NCI-H82 (cell line): Measurements from ENCODE around the gene UNC5B.

Experiments
- DNase-seq: peaks from one replicate; lab custom pipeline; 2025; lab: John Stamatoyannopoulos, UW

The UNC5B gene

DNA sequence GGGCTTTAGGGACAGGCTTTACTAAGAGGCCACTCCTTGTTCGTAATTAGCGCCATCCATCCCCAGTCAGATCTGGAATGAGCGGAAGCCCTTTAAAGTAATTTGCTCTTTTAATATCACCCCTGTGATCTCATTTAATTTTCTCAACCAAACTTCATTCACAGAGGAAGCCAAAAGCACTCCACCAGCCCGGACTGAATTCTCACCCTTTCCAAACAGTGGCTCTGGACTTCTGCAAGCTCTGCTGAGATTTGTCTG, 43.1 kb downstream of the UNC5B start:
- no peak for DNase-seq

- DNase-seq: no peak
Observed at GRCh38 chr10:71255808-71256660, 43.7 kb downstream of the UNC5B start.

DNA sequence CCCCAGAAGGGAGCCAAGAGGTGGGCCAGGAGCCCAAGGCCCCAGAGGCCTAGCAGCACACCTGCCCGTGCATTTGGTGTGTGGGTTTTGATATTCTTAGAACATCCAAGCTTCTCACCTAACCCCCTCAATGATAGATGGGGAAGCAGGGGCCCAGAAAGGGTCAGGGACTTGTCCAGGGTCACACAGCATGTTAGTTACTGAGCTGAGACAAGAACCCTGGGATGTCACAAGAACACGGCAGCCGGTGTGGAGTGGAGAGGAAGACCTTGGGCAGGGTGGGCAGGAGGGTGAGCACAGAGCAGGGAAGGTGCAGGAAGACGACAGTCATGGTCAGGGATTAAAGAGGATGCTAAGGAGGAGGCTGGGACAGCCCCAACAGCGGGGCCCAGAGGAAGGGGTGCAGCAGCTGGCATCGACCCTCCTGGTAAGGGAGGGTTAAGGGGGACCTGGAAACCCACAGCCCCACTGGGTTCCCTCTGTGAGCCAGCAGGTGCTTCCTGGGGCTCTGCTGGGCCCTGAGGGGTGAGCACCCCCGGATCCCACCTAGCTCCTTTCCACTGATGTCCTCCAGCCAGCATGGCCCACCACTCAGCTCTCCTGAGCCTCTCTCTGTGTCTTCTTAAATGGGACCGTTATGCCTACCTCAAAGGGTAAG, 44.4 kb downstream of the UNC5B start:
- DNase-seq: no peak

DNA sequence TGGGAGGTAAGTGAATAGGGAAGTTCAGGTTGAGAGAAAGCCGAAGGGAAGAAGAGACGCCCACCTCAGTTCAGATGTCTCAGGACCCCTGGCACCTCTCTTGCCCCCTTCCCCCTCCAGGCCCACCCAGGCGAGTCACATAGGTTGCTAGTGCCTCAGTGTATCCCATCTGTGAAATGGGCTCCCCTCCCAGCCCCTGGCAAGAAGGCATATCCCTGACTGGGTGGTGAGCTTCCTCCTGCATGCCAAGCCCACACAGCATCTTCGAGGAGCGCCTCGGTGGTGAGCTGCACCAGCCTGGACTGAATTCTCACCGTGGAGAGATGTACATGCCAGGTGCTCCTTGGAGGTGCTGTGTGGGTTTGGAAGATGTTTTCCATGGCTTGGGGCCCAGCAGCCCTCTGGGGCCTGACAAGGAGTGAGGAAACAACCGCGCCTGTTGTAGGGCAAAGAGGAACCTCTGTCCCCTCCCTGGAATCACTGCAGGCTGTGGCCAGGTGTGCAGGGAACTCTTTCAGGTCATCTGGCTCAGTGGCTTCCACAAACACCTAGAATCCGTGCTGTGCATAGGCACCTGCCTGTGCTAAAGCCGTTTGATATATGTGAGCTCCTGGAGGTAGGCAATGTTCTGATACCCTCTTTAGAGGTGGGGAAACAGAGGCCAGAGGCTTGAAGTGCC, 45.1 kb downstream of the UNC5B start:
- no peak for DNase-seq

- DNase-seq: no peak
Observed at GRCh38 chr10:71258046-71258445, 45.7 kb downstream of the UNC5B start.

DNA sequence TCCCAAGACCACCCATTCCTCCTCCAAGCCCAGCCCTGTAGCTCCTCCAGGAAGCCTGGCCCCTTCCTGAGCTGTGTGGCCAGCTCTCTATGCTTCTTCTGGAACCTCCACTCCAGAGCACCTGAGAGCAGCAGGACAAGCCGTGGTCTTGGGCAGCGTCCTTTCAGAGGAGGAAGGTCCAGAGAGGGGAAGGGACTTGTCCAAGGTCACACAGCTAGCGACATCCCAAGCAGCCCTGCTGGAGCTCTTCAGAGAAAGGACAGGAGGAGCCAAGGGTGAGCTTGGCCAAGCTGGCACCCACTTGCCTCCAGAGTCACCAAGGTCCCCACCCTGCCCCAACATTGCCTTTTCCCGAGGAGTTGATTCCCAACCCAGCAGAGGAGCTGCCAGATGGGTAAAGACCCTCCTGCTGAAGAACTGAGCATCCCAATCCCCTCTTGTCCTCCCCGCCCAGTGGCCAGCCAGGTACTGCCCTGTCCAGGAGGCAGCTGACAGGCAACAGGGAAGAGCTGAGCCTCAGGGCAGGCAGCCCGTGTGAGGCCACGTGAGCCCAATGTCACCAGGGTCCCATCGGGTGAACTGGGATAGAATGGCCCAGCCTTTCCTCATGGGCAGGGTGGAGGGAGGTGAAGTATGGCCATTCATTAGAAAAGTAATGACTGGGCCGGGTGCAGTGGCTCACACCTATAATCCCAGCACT, 46.2 kb downstream of the UNC5B start:
- DNase-seq: no peak

DNA sequence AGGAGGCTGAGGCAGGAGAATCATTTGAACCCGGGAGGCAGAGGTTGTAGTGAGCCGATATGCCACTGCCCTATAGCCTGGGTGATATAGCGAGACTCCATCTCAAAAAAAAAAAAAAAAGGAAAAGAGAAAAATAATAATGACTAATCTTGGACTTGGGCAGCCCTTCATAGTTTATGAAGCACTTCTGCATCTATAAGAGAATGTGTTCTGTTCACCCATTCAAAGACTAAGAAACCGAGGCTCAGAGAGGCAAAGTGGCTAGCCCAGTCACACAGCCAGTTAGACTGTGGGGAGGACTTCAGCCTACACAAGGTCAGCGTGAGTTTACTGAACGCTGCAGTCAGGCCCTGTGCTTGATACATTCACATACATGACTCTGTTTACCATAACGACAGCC, 46.9 kb downstream of the UNC5B start:
- no peak for DNase-seq

DNA sequence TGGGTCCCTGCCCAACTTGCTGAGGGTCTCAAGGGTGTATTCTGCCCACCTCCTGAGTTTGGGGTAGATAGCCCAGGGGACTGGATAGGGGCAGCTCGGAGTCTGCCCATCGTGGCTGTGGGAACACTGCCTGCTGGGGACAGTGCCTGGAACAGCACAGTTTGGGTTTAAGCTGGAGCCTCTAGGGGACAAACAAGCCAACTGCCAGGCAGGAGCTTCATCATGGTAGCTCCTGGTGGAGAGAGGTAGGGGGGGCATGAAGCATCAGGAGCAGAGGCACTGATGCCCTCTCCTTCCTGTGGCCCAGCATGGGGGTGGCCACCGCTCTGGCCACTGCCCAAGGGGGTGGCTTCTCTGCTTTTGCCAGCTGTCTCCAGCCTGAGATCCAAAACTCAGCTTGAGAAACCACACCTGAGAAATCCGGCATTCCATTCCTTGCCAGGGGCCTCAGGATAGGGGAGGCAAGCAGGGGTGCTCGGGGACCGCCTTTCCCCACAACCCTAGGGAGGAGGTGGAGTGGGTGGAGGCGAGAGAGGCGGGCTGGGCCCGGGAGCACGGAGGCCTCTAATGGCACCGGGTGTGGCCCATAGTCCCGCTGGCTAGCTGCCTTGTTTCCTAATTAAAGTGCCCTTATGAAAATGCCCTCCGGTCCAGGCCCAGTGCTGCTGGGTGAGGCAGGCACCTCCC, 47.6 kb downstream of the UNC5B start:
- peak; percentile 17 for DNase-seq

DNA sequence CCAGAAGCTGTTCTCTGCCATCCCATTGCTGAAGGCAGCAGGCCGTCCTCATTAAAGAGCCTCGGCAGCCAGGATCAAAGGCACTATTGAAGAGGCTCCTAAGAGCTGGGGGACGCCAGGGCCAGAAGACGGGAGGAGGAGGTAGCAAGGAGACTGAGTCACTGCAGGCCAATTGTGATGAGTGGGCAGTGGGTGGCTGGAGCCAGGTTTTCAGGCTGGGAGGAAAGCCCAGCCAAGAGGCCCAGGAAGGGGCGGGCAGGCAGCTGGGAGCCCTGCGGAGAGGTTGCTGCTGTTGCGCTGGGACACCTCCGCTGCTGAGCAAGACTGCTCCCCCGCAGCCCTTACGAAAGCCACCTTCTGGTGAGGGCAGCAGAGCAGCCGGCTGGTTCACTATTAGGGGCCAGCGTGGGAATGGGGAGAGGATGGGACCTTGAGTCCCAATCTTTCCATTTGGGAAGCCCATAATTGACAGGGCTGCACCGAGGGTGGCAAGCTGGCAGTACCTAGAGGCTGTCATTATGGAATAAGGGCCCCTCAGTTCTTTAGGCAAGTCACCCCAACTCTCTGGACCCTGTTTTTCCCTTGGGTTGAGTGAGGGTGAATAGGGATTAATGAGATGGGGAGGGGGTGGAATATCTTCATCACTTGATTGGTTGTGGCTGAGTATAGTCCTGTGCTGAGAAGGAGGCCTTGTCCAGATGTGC, 48.4 kb downstream of the UNC5B start:
- DNase-seq: no peak

- no peak for DNase-seq
Observed at GRCh38 chr10:71262027-71262426, 49.7 kb downstream of the UNC5B start.

- no peak for DNase-seq
Observed at GRCh38 chr10:71262817-71263216, 50.4 kb downstream of the UNC5B start.

GRCh38 chr10:71263376-71263775, 51.0 kb downstream of the UNC5B start:
- no peak for DNase-seq

GRCh38 chr10:71264345-71265200, 52.2 kb downstream of the UNC5B start:
- no peak for DNase-seq

GRCh38 chr10:71265201-71265575, 52.8 kb downstream of the UNC5B start:
- no peak for DNase-seq

DNA sequence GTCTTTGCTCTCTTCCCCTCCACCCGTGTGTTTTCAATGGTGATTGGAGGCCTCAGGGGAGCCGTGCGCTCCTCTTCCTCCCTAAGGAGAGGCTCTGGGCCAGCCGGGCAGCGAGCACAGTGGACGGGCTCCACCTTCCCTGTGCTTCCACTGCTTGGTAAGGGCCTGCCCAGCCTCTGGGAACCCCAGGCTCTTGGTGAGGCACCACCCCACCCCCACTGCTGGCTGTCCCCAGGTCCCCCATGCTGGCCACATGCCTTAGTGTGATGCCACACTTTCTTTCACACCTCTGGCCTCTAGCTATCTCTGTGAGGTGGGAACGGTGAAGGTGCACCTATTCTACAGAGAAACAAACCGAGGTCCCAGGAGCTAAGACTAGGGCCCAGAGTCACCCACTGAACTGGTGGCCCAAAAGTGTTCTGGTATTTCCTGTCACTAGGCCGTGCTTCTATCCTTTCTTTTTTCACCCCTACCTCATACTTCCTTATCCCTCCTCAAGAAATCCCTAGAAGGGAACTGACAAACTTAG, 53.3 kb downstream of the UNC5B start:
- DNase-seq: no peak

GRCh38 chr10:71266147-71266917, 54.0 kb downstream of the UNC5B start:
- DNase-seq: no peak

DNA sequence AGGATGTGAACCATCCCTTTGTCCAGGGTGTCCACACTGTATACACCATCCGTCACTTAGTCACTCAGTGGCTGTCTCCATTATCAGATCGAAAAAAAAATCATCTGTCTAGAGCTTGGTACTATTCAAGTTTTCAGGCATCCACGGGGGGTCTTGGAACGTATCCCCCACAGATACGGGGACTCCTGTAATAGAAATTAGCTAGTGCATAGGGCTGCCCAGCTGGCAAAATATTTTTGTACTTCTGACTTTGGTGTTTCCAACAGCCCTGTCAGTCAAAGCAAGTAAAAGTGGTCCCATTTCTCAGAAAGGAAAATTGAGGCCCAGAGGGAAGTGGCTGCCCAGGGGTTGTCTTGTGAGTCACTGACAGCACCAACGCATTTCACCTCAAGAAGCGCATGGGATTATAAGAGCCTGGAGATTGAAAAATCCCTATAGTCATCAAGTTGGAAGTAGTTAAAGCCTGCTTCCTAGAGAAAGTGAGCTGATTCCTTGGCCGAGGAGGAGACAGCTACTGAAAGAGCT, 54.6 kb downstream of the UNC5B start:
- DNase-seq: no peak

DNA sequence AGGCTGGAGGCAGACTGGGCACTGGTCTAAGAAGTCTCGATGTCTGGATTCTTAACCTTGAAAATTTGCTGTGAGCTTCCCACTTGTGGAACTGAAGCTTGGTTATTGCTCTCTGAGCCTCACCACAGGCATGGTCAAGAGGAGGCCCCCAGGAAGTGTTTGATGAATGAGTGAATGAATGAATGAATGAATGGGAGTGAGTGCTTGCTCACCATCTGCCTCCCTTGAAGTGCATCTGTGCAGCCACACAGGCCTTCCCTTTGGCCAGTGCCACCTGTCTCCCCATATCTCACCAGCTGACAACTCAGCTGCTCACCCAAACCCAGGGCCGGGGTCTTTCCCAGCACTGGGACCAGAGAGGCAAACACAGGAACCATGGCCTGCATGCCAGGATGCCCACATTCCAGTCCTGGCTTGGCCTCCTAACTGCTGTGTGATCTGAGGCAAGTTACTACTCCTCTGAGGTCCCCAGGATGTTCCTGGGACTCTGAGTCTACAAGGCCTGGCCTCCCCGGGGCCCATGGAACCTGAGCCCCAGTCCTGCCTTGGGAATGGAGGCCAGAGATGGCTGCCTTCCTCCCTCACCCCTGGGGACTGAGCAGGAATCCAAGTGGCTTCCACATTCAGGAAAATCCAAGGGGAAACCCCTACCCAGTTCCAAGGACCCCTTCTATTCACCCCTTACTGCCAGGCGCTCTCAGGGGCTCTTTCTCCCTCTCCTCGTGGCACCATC, 55.3 kb downstream of the UNC5B start:
- no peak for DNase-seq
